GM15510 (cell line): ENCODE results near the gene SESTD1.

ENCODE experiments used
- POLR2A ChIP-seq: IDR thresholded peaks from 3 replicates; pipeline ENCODE4 v1.6.1; 2011; ENCODE audit warnings: borderline replicate concordance; ENCODE audit not compliant: insufficient read length; ENCODE audit errors: extremely low read depth

SESTD1 gene

GRCh38 chr2:179226203-179226960 lies 38.2 kb downstream of the SESTD1 start:
- no peak for TF ChIP-seq POLR2A

GRCh38 chr2:179224361-179224760 lies 40.3 kb downstream of the SESTD1 start:
- TF ChIP-seq POLR2A, result no peak

- TF ChIP-seq POLR2A, result no peak
Observed at GRCh38 chr2:179222076-179222475, 42.6 kb downstream of the SESTD1 start.

DNA sequence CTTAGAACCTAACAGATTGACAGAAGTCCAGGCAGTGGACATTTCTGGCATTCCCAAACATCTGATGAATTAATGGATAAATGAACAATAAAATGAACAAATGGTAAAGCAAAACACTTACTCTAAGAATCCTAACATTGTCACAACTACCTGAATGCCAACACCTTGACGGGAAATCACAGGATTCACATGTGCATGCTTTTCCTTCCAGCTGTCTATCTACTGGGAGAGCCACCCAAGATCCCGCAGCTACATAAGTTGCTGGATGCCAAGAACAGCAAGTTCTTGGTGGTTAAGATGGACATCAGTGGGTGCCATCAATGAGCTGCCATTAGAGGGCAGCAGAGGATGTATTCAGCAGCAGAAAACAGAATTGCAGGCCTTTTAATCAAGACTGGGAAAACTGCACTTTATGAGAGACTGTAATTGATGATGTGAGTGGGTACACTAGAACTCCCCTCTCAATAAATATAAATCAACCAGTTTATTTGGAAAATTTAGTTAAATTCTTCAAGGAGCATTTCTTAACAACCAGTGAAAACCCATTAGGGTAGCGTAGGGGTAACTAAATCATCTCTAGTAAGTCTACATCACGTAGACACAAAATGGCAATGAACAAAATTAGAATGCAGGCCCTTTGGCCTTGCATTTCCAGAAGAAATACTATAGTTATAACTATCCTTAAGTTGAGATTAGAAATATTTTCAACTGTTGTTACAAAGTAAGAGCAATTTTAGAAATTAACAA lies 45.6 kb downstream of the SESTD1 start:
- no peak for TF ChIP-seq POLR2A

- no peak for TF ChIP-seq POLR2A
Observed at GRCh38 chr2:179211355-179211754, 53.3 kb downstream of the SESTD1 start.

DNA sequence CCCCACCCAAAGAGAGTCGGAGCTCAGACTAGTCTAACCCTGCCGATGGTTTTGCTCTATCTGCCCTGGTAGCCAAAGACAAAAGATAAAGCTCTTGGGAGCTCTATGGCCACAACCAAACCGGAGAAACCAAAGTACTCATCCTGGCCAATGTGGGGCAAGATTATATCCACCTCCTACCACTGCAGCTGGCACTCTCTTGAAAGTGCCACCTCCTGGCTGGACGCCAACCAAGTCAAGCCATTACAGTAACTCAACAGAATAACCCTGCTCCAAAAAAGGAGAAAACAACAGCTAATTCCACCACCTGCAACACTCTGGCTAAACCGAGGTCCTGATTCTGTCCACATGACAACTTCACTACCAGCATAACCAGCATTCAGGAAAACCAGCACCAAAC lies 57.6 kb downstream of the SESTD1 start:
- no peak for TF ChIP-seq POLR2A

- TF ChIP-seq POLR2A, result no peak
Observed at GRCh38 chr2:179201869-179202268, 62.8 kb downstream of the SESTD1 start.

DNA sequence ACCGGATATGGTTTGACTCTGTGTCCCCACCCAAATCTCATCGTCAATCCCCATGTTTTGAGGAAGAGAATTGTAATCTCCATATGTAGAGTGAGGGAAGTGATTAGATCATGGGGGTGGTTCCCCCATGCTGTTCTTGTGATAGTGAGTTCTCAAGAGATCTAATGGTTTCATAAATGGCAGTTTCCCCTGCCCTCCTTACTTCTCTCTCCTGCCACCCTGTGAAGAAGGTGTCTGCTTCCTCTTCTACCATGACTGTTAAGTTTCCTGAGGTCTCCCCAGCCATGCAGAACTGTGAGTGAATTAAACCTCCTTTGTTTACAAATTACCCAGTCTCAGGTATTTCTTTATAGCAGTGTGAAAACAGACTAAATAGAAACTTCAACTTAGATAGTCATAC lies 69.5 kb downstream of the SESTD1 start:
- no peak for TF ChIP-seq POLR2A

DNA sequence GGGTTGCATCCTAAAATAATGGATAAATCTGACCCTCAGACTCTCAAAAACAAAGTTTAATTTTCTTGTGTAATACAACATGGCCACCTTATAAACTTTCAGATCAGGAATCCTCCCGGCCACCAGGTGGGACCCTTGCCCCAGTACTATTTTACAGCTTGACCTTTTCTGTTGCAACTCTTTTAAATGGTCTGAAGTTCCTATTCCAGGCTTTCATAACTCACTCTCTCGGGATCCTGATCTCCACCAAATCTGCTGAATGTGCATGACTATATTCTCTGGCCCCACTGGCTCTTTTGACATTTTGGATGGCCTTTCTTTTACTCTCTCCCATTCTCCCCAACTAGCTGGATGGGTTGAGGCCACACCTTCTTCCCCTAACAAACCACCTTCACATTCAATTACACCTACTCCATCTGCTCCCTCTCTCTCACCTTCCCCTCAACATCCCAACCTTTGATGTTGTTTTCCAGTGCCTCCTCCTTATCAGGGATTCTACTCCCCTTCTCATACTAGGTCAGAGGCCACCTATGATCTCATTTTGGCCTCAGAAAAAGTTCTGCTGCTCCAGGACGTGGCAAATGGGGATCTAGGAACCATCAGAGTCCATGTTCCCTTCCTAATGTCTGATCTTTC lies 70.8 kb downstream of the SESTD1 start:
- no peak for TF ChIP-seq POLR2A

- no peak for TF ChIP-seq POLR2A
Observed at GRCh38 chr2:179191110-179191509, 73.5 kb downstream of the SESTD1 start.

DNA sequence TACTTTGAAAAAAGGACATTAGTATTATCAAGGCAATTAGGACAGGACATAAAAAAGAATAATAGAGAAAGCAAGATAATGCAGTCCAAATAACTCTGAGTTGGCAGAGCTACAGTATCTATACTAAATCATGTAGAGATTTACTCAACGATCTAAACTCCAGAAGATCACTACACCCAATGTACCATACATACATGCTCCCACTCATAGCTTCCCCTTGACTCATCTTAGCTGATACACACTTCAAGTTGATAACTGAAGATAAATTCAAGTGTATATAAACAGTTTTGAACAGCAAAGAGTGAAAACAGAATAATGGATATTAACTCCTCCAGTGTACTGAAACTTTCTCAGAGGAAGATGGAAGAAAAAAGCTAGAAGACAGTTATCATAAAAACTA lies 78.5 kb downstream of the SESTD1 start:
- no peak for TF ChIP-seq POLR2A

DNA sequence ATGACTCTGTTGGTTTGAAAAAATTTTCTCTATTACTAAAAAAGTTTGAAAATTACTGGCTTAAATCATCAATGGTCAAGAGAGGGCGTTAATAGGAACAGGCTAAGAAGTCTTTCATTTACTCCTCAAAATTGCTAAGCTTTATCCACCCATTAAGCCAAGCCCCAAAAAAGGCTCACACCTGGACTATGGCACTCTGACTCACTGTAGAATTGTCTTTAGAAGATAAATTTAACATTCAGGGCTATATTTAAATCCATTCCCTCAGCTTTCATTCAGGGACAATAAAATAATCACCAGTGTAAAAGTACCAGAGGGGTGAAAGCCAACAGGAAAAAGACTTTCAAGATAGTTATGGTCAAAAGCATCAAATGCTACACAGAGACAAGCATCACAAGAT lies 80.0 kb downstream of the SESTD1 start:
- TF ChIP-seq POLR2A, result no peak

DNA sequence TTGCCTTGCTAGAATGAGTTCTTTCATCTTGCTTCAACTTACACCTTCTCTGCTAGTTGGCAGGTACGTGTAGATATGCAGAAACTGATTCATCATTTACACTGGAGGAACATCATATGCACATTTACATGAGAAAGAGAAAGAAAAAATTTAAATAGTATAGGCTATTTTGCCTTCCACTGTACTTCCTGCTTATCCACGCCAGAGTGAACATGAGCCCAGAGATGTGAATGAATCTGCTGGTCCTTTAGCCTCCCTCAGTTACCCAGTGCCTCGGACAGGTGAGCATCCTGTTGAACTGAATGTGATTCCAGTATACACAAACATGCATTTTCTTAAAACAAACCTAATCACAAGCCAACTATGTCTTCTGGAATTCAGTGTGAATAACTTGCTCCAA lies 83.6 kb downstream of the SESTD1 start:
- no peak for TF ChIP-seq POLR2A

- no peak for TF ChIP-seq POLR2A
Observed at GRCh38 chr2:179180242-179180641, 84.4 kb downstream of the SESTD1 start.

DNA sequence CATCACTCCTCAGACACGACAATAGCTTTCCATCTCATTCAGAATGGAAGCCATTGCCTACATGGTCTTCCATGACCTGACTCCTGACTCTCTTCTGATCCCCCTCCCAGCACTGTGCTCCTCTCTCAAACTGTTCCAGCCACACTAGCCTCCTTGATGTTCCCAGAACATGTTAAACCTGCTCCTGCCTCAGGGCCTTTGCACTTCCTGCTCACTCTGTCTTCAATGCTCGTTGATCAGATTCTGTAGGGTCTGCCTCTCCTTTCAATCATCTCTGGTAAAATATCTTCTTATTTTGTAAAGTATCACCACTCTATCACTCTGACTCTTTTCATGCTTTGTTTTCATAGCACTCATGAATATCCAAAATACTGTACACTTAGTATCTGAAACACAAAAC lies 84.9 kb downstream of the SESTD1 start:
- TF ChIP-seq POLR2A, result no peak

DNA sequence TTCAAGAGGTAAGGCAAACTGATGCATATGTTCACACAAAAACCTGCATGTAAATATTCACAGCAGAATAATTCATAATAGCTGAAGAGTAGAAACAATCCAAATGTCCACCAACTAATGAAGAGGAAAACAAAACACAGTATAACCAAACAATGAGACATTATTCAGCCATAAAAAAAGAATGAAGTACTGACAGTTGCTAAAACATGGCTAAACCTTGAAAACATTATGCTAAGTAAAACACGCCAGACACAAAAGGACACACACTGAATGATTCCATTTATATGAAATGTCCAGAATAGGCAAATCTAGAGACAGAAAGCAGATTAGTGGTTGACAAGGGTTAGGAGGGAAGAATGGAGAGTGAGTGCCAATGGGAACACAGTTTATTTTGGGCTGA lies 86.9 kb downstream of the SESTD1 start:
- TF ChIP-seq POLR2A, result no peak

- TF ChIP-seq POLR2A, result no peak
Observed at GRCh38 chr2:179174240-179174639, 90.4 kb downstream of the SESTD1 start.

- no peak for TF ChIP-seq POLR2A
Observed at GRCh38 chr2:179172894-179173293, 91.7 kb downstream of the SESTD1 start.
